HG02870 (cell line): ENCODE results near the gene CDH23.

Source experiments
- ATAC-seq: cut with Tn5 transposase; IDR thresholded peaks from one replicate; pipeline ENCODE4 v1.9.1; 2021; ENCODE audit warnings: mild to moderate bottlenecking, moderate library complexity; ENCODE audit not compliant: unreplicated experiment

The CDH23 gene

DNA sequence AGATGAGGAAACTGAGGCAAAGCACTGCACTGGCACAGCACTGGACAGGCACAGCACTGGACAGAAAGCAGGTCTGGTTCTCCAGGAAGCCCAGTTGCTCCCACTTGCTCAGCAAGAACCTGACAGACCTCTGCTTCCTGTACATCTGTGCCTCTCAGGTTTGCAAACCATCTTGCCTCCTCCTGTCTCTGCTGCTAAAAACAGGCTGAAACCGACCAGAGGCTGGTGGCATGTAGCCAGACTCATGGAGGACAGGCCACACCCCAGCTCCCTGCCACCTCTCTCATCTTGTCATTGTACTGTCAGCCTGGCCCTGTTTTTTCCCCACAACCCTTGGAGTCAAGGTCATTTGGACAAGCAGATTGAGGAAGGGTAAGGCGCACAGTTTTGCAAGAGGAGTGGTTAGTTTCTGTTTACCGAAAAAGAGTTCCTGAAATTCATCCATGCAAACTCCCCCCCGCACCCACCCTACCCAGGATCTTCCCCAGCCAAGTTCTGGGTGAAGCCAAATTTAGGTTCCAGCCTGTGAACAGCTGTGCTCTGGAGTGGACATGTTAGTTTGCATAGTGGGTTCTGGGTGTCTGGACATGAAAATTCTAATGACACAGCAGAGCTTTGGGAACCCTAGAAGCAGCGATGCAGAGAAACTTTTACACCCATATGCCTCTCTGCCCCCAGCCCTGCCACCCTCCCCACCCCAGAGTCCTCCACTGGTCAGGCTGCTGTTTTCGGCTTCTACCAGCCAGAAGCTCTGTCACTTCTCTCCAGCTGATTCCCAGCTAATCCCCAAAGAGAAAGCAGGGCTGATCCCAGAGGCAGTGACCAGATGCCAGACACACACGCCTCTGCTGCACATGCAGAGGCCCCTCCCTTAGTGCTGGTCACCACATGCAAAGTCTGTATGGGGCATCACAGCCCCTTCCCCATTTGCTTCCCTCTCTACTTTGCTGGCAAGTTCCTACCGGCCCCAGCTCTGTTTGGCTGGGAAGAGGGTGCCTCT lies 331.3 kb downstream of the CDH23 start:
- peak; percentile 46 for ATAC-seq

DNA sequence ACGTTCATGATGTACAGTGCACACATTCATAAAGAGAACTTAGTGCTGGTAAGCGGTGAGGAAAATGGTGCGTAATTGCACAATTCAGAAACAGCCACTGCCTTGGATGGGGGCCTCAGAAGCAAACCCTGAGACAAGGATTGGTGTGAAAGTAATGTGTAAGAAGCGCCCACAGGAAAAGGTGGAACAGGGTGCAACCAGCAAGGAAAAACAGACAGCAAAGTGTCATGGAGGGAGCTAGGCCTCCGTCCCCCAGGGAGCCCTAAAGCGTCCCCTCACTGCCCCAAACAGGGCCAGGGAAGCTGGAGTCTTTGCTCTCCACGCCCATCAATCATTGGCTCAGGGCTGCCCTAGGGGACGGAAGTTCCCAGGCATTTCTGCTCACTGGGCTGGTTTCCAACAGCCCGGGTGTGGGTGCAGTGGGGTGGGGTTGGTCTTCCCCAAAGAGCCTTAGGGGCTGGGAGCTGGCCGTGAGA lies 332.5 kb downstream of the CDH23 start:
- ATAC-seq, result no peak

DNA sequence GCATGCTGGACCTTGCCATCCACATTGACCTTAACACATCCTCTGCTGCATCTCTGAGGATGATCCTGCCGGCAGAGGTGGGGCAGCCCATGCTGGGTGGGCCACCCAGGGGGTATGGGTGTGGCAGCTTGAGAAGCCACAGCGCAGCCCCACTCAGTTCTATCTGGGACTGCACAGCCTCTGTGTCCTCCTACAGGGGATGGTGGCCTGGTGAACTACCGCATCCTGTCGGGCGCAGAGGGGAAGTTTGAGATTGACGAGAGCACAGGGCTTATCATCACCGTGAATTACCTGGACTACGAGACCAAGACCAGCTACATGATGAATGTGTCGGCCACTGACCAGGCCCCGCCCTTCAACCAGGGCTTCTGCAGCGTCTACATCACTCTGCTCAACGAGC lies 335.1 kb downstream of the CDH23 start:
- ATAC-seq, result no peak

DNA sequence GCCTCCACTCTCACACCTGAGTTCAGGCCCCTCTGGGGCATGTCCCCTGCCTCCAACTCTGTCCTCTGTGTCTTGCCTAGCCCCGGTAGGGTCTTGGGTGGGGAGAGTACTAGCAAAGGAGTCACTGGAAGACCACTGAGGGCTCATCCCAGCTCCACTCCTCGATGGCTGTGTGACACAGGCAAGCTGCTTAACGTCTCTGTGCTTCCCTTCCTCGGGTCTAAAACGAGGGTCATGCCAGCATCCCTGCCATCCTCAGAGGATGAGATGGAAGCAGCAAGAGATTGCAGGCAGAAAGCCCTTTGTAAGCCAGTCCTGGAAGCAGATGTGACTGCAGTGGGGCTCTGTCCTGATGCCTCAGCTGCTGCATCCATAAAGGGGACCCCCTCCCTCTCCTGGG lies 338.1 kb downstream of the CDH23 start:
- no peak for ATAC-seq

DNA sequence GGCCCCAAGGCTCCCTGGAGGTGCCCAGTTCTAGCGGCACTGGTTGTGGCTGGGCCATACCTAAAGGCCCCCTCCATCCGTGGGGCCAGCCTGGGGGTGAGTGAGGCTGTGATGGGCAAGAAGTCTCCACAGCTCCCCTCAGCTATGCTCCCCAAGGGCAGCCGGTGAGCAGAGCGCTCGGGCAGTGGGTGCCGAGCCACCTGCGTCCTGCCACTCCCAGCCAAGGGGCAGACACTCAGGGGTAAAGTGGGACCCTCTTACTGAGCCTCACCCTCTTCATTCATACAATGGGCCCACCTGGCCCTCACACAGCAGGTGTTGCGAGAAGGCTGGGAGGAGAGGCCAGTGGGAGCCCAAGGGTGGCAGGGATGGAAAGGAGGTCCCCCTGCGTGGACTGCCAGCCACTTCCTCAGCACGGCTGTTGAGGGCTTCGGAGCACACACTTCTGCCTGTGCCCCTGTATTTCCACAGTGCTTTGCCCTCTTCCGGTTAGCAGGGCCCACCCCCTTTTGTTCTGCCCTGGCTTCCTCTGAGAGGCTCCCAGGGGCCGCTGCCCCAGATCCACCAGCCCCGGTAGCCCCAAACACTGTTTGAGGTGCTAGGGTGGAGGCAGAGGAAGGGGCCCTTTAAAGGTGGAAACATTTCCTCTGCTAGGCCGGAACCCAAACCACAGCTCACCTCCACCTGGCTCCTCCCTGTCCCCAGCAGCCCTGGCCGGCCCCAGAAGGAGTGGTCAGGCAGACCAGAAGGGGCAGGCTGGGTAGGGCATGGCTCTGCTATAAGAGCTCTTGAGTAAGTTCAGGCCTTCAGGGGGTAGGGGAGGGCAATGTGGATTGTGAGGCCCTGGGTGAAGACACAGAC lies 339.2 kb downstream of the CDH23 start:
- no peak for ATAC-seq

DNA sequence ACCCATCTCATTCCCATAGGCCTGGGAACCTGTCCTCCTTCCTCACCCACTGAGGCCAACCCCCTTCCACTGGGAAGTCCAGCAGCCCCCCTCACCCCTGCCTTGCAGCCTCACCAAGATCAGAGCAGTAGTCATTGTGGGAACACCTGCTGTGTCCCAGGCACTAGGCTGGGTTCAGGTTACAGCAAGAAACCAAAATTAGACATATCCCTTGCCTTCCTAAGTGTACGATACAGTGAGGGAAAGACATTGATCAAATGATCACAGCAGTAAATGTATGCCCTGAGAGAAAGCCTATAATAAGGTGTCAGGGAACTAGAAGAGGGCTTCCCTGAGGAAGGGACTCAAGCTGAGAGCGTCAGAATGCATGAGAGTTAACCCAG lies 339.8 kb downstream of the CDH23 start:
- ATAC-seq, result no peak

DNA sequence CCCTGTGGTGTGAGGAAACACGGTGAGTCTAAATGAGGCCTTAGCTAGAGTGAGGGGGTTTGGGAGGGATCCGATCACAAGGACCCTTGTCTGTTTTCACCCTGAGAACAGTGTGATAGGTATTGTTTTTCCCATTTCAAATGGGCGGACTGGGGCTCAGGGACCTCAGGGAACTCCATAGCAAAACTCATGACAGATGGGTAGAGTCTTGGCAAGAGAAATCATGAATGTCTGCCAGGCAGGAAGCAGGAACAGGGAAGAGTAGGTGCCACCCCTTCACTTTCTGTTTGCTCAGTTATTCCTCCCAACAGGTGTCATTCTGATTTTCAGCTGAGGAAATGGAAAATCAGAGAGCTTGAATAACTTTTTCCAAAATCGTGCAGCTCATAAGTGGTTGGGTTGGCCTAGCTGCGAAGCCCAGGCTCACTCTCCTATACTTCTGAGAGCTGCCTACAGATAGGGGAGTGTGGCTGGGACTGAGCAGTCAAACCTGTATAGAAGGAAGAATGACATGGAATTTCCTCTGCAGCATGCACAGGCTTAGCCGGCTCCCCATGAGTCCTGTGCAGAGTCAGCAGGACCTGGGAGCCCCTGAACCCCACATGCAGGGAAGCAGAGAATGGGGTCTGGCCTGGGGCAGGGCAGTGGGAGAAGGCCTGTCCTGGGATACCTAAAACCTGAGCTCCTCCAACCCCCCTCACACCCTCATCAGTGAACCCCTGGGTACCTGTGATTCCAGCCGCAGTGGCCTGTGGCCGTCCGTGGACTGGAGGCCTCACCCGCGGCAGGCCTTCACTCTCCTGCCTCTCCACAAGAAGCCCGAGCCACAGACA lies 340.5 kb downstream of the CDH23 start:
- ATAC-seq, result no peak

DNA sequence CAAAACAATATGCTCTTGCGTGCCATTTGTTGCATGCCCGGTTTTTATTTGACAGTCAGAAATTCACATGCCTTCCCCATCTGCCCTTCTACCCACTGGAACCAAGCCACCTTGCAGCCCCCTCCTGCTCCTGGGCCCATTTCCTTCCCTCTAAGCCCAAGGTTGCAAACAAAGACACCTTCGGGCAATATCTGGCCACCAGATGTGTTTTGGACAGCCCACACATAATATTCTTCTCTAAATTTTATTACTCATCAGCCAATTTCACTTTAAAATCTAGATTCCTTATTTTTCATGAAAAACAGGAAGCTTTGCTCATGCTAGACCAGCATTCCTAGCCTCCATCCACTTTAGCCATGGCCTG lies 341.1 kb downstream of the CDH23 start:
- no peak for ATAC-seq

DNA sequence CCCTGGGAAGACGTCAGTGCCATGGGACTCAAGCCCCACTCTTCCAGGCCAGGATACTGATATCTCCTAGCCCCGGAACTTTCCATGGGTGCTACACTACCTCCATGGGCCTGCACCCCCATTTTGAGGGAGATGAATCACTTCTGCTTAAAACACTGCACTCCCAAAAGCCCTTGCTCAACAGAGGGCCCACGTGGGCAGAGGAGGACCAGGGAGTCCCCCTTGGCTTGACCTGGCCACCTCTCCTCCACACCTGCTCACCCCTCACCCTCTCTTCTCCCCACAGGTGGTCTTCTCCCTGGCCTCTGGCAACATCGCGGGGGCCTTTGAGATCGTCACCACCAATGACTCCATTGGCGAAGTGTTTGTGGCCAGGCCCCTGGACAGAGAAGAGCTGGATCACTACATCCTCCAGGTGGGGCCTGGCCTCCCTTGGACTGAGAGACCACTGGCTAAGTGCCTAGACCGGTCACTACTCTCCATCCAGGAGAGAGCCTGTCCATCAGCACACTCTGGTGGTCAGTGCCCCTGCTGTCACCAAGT lies 342.7 kb downstream of the CDH23 start:
- ATAC-seq, result no peak

DNA sequence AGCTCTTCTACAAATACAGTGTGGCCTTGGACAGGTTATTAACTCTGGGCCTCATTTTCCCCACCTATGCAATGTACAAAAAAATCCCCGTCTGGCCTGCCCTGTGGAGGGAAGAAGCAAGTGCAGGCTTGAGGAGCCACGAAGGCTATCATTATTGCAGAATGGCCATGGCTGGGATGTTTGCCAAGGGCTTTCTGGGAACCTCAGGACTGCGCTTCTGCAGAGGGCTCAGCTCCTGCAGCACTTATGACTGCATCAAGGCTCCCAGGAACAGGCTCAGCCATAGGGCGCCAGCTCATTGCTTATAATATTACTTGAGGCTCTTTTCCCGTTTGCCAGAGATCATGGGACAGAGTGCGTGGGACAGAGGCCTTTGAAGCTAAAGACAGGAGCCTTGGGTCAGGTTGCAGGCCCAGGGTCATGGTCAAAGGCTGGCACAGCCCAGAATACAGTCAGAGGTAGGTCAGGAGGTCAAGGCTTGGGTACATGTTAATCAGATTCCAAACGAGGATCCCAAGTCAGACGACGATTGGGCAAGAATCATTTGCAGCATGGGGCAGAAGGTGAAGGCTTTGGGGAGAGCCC lies 343.4 kb downstream of the CDH23 start:
- ATAC-seq, result no peak

DNA sequence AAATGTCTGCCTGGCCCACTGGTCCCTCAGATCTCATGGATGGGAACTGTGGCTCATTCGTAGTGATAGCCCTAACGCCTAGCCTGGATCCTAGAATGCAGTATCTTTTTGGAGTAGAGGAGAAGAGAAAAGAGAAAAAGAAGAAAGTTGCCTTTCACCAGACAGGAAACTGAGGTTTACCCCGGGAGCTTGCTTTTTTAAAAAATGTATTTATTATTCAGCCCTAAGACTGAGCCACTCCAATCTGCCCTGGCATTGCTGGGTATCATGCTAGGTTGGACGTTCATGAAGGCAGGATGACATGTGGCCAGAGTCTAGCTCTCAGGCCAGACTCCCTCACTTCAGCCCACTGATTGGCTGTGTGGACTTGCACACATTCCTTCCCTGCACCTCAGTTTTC lies 344.3 kb downstream of the CDH23 start:
- ATAC-seq, result no peak

DNA sequence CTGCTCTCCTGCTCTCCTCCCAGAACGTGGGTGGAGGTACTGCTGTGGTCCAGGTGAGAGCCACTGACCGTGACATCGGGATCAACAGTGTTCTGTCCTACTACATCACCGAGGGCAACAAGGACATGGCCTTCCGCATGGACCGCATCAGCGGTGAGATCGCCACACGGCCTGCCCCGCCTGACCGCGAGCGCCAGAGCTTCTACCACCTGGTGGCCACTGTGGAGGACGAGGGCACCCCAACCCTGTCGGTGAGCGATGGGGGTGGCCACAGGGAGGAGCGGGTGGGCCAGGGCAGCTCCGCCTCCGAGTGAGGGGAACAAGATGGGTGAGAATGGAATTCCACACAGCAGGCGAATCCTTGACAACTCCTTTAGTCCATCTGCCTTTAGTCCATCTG lies 345.0 kb downstream of the CDH23 start:
- ATAC-seq, result no peak

DNA sequence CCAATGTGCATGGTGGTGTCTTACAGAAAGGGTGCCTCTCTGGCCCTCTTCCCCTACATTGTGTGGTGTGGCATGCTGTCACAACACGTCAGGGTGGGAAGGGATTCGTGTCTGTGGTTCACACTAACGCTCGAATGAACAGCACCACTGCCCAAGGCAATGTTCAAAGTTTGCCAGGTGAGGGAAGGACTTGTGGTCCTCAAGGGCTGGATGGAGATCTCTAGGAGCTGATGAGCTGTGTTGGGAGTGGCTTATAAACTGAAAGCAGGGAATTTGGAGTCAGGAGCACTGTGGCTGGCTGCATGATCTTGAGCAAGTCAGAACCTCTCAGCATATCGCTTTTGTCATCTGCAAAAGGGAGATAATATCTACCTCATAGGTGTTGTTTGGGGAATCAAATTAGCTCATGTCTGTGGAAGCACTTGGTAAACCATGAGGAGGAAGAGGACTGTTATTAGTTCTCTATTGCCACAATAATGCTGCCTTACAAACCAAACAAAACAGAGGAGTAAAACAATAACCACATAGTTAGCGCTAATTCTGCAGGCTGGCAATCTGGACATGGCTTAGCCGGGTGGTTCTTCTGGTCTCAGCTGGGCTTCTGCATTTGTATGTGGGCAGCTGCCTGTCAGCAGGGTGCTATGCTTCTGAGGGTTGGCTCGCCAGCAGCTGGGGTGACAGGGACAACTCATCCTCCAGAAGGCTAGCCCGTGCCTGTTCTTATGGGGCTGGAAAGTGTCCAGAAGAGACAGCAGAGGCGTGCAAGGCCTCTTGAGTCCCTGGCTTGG lies 345.8 kb downstream of the CDH23 start:
- ATAC-seq, result no peak

DNA sequence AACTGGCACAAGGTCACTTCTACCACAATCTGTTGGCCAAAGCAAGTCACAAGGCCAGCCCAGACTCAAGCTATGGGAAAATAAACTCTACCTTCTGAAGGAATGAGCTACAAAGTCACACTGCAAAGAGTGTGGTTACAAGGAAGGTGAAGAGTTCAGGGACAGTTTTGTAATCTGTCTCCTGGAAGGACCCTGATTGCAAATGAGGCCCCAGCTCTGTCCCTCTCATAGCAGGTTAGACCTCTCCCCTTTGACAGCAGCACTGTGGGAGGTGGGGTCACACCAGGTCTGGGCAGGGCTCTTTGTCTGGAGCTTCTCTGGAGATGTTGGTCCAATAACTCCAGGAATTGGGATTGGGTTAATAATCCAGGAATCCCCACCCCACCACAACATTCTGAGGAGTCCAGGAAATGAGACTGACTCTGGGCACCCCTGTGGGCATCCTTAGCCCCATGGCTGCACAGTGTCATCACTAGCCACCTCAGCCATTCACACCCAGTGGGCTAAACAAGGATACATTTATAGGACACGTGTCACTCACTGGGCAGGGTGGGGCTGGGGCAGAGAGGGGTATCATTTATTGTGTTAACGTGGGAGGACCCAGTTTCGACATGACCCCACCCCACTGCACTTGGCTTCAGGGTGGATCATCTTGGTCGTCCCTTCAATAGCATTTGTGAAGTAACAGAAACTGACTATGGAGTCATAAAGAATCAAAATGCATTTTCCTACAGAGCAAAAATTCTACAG lies 346.5 kb downstream of the CDH23 start:
- no peak for ATAC-seq

DNA sequence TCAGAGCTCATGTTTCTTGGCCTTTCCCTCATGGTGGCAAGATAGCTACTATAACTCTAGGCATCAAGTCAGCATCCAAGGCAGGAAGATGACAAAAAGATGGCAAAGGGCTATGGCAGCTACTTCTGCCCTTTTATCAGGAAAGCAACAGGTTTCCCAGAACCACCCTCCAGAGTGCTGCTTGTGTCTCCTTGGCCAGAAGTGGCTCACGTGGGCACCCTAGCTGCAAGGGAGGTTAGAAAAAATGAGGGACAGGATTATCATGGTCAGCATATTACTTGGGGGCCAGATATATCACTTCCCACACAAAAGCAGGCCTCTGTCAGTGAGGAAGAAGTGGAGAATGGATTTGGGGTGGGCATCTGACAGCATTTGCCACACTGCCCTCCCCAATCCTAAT lies 347.1 kb downstream of the CDH23 start:
- no peak for ATAC-seq

DNA sequence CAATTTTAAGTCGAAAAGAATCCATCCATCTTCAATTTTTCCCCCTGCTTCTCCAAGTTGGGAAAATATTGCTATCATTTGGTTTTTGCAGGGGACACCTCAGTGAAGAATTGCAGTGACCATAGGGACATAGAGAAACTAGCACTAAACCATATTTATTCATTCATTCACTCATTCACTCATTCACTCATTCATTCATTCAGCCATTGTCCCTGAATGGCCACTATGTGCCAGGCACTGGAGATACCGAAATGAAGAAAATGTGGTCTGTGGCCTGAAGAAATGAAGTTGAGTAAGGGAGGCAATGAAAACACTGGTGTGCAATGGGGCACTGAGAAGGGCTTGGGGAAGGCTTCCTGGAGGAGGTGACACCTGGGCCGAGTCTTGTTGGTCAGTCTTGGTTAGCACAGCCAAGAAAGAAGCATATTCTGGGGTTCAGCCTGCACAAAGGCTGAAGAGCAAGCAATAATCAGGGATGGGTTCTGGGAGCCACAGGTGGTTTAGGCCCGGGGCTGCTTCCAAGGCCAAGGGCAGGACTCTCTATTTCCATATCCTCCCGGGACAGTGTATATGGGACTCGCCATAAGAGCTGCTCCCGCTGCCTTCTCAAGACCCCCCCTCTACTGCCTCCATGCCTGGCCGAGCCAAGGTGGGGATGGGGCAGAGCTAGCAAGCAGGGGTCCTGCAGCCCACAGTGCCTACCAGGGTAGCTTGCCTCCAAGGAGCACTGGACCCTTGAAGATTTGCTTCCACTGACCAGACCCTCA lies 348.4 kb downstream of the CDH23 start:
- ATAC-seq, result no peak

DNA sequence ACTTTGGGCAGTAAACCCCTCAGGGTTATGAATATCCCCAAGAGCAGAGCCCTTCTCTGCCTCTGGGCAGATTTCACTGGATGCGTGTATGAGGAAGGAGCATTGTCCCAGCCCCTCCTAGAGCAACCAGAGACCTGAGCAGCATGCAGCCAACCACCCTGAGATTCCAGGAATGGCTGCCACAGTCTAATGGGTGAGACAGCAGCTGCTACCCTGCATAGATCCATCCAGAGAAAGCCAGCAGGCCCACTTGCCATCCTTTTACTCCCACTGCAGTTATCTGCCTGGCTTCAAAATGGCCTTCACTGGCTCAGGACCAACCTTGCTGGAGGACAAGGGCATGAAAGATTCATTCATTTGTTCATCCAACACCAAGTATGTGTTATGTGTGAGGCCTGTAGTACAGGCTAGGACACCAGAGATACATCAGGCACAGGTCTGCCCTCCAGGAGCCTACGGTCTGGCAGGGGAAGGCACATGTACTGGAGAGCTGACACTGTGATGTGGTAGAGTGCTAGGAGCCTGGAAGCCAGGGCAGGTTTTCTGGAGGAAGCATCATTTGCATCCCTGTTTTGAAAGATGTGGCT lies 349.0 kb downstream of the CDH23 start:
- ATAC-seq, result no peak
